Stimulated activated CD4-positive, alpha-beta T cell treated with anti-CD3 and anti-CD28 coated beads, TNF-alpha, amount 100 ng/mL, for 4 hours (primary cell): Measurements from ENCODE around the gene TK2.
"Not testable (repeated sequence)": the region's sequence is repeated elsewhere in the genome, so short reads cannot be mapped to it uniquely, and the experiment has no call there.

Experiments used
- DNase-seq, 3 experiments: peaks; one replicate each; pipeline ENCODE4 v3.0.0-alpha.2; 2020; ENCODE audit warnings: low read depth in 3 of 3

Gene TK2

DNA sequence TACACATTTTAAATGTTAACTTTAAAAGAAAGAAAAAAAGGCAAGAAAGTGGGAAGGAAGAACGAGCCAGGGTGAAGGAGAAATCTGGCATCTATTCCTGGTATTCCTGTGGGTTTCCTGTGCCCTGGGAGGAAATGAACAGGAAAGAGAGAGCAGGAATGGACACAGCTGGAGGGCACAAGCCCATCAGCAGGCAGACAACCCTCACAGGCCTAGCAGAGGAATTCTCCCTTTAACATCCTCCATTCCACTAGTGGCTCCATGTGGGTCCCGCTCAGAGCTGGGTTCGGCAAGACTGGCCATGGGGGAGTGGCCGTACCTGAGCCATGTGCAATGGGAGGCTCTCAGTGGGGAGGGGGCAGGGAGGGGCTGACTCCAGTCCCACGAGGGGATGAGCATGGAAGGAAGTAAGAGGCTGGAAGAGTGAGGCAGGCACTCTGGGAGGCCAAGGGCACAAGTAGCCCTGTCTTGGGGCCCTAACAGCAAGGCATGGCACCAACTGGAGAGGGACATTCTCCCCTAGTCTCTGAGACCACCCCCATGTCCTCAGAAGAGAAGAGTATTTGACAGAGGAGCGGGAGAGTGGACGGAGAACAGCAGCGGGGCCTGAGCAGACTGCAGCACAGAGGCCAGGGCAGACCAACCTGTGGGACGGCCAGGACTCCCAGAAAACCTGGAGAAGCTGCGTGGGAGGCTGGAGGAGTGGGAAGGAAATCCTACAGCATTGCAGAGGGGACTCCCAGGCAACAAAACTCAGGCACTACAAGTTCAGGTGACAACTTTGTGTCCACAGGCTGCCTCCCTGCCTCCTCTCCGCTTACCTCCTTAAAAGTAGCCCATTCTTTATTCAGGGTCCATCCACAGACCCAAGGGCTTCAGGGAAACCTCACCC is 30.2 kb downstream of the TK2 start:
- no peak for DNase-seq

DNA sequence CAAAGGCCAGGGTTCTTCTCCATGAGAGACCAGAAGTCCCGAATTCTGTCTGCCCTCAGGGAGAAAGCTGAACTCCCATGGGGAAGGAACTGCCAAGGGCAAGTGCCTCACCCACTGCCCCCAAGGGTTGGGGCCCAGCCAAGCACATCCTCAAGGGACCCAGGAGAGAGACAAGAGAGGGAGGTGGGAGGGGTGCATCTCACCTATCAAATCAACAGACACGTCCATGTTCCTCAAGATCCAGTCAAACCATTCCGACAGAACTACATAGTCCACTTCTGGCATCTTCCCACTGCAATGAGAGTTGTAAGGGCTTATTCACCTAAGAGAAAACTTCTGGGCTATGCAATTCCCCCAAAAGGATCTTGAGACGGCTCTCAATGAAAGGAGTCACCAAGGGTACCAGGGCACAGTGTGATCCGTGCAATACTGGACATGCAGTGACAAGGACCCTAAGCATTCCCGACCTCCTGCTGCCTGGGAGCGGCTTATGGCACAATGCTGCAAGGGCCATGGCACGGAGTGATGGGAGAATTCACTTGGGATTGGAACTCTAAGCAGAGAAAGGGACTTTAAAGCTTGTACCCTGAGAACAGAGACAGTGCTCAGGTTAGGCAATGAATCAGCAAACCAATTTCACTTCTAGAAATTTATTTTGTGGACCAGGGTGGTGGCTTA is 32.2 kb downstream of the TK2 start:
- no peak for DNase-seq

DNA sequence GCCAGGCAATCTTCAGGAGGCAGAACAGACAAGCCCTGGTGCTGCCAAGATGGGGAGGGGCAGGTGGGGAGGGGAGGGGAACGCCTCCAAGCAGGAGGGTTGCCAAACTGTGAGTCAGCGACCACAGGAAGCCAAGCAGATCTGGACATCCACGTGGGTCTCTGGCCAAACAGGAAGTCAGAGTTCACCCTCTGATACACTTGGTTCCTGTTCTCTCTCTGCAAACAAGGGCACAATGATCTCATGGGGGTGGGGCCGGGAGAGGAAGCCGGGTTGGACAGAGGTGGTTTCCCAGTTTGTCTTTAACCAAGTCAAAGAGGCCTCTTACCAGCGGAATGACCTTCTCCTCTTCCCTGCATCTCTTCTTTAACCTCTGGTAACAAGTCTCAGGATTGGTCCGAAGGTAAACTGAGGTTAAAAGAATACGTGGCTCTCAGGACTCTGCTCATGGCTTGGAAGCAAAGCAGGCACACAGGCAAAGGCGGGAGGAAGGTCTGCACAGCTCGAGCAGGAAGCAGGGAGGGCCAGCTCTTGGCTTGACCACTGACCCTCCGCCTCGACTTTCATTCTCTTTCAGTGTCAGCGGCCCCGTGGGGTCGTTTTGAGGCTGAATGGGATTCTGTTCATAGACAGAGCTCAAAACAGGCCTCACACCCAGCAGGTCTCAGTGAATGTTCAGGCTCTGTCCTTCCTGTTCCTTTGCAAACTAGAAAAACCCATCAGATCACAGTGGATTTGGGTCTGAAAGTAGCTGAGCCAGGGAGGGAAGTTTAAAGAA is 32.9 kb downstream of the TK2 start:
- peak; percentile 31 to 60 (median 44) for DNase-seq

DNA sequence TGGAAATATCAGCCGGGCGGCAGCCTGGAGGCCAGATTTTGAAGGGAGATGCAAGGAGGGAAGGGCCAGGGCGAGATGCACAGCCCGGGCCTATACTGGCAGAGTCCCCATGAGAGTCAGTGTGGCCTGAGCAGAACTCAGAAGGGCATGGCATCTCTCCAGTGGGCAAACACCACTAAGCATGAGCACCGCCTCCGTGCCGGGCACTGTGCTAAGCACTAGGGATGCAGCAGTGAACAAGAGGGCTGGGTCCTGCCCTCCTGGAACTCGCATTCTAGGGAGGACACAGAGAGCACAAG is 33.5 kb downstream of the TK2 start:
- DNase-seq: no peak

DNA sequence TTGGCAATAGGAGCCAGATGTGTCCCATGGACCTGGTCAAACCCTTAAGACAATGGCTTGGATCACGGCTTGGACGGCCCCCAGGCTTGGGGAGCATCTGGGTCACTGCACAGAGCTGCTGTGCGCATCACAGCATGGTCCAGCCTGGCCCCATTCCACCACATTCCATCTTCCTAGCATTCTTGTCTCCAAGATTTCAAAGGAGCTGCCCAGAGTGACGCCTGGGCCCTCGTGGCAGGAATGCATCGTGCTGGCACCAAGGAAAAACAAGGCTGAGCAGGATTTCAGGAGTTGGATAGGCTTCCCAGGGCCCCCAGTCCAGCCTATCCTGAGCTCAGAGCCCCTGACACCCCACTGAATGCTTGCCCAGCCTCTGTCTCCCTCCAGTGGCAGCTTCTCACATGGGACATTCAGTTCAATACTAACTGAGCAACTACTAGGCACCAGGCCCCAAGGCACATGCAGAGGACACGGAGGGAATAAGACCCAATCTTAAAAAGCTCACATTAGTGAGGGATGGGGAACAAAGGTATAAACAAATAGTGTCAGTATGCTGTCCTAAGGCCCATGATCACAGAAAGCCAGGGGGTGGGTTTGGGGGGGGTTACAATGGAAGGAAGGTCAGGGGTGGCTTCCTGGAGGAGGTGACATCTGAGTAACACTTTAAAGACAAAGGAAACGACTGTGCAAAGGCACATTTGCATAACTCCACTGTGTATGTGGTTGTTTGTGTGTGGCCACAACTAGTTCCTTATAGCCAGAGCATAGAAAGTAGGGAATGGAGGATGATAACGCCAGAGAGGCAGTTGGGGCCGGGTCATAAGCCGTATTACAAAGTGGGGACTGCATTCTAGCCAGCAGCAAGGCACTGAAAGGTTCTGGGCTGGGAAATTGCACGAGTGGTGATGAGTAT is 34.1 kb downstream of the TK2 start:
- no peak for DNase-seq

DNA sequence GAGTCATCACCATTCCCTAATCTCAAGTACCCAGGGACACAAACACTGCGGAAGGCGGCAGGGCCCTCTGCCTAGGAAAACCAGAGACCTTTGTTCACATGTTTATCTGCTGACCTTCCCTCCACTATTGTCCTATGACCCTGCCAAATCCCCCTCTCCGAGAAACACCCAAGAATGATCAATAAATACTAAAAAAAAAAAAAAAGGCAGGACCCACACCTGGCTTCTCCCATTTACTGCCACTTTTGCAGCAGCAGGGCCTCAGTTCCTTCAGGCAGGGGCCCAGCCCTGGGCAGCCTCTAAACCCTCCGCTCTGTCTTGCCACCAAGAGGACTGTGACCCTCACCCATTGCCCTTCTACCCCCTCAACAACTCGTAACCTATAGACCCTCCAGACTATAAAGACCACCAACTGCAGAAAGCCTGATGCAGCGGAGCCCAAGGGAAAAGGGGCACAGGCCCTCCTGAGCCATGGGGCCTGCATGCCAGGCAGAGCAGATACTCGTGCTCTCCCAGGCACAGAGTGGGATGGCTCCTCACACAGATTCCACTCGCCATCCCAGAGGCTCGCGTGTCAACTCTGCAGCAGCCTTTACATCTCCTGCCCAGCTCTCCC is 34.8 kb downstream of the TK2 start:
- DNase-seq: not testable (repeated sequence)

DNA sequence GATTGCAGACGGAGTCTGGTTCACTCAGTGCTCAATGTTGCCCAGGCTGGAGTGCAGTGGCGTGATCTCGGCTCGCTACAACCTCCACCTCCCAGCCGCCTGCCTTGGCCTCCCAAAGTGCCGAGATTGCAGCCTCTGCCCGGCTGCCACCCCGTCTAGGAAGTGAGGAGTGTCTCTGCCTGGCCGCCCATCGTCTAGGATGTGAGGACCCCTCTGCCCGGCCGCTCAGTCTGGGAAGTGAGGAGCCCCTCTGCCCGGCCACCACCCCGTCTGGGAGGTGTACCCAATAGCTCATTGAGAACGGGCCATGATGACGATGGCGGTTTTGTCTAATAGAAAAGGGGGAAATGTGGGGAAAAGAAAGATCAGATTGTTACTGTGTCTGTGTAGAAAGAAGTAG is 35.5 kb downstream of the TK2 start:
- DNase-seq: not testable (repeated sequence)

DNA sequence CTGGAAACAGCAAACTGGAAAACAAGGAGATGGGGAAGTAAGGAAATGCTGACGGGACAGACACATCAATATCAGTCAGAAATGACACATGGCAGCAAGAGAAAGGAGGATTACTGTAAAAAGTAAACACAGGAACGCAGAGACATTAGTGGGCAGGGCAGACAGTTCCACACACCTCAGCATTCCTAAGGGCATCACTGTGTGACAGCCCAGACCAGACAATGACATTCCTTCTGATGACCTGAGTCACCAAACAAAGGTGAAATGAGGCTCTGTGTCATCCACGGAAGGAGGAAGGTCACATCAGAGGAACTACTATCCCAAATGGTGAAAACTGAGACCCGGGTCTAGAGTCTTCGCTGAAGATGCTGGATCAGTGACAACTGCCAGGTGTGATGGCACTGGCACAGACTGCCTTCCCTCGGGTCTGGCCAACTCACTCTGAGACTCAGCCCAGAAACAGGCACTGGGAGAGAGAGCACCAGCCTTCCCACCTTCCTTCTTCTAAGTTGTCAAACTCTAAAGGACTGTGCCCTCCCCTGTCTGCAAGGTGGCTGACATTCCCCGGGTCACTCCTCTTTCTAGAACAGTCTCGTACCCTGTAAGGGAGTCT is 36.7 kb downstream of the TK2 start:
- DNase-seq: no peak

DNA sequence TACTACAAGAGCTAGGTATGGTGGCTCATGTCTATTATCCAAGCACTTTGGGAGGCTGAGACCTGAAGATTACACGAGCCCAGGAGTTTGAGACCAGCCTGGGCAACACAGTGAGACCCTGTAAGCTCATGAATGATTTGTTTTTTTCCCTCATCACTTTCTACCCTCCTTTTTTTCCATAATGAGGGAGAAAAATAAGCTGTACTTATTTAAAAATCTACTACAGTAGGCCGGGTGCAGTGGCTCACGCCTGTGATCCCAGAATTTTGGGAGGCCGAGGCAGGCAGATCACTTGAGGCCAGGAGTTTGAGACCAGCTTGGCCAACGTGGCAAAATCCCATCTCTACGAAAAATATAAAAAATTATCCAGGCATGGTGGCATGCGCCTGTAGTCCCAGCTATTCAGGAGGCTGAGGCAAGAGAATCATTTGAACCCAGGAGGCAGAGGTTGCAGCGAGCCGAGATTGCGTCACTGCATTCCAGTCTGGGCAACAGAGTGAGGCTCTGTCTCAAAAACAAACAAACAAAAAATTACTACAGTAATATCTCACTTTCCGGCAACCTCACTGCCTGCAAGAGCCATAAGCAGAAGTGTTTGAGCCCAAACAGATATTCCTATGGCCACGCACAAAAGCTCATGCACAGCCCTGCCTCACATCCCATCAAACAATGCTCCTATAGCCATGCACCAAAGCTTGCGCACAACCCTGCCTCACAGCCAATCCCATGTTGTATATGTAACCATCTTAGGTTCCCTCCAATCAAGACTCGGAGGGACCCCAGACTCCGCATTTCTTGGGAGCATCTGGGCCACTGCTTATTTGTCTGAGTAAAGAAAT is 37.4 kb downstream of the TK2 start:
- DNase-seq: no peak

DNA sequence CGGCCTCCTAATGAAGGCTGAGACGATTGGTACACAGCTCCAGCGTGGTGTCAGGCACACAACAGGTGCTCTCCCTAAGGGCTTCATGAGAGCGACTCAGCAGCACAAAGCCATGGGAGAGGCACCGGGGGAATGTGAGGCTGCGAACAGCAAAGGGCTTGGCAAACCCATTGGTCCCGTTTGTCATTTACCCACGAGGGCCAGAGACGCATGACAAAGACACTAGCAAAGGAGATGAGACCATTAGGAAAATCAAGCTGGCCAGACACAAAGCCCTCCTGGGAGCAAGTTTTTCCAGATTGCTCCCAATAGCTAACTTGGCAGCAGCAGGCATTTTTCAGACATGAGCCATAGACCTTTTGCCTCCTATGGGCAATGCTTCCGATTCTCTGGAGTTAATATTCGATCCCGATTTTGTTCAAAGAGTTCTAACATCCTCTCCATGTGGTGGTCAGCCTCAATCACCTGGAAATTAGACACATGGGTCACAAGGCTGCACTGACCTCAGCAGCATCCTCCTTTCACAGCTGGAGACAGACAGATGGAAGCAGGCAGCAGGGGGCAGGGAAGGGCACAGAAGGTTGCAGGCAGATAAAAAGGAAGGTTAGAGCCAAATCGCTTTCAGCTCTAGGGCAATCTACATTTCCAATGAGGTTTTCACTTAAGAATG is 38.2 kb downstream of the TK2 start:
- DNase-seq: no peak

DNA sequence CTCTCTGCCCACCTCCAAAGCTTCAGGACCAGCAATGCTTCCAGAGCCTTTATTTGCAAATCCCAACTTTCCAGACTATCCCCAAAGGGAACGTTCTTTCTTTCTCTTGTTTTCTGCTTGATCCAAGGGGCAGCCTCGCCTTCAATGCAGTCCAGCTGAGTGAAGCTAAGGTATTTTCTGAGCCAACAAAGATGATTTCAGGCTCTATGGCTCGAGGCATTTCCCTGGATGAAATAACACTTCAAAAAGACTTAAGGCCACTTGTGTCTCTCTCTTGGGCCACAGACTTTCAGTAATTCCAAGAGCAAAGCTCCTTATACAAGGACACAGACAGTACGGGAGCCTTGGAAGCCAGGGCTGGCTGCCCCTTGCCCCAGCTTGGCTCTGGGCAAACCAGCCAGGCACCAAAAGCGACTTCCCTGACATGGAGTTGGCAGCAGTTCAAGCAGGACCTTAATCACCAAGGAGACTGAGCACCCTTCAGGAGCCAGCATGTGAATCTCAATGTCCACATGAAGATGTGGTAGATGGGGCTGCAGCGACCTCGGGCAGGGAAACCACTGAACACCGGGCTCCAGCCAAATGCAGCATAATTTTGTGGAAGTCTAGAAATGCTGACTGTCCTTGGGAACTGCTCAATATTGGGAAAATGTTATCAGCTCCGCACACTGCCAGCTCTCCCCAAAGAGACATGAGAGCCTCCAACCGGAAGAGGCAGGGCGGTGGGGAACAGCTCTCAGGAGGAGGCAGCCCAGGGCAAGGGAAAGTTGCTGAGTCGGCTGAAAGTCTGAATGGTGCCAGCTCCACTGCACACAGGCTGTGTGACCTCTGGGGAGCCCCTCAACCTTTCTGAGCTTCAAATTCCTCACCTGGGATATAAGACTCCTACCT is 39.0 kb downstream of the TK2 start:
- DNase-seq: no peak

DNA sequence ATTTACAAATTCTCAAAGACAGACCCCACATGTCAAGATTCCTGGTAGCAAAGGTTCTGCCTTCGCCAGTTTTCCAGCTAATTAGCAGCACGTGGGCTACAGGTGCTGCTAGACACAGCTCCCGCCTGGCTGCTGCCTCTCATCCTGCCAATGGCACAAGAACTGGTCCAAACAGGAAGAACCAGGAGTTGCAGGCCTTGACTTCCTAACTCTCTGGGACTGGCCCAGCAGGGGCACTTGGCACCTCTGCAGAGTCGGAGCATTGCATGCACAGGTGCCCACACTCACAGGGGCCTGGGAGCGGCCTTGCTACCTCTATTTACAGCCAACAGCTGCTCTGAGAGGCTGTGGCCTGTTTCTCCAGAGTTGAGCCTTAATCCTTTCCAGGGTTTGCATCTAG is 39.6 kb downstream of the TK2 start:
- DNase-seq: no peak

DNA sequence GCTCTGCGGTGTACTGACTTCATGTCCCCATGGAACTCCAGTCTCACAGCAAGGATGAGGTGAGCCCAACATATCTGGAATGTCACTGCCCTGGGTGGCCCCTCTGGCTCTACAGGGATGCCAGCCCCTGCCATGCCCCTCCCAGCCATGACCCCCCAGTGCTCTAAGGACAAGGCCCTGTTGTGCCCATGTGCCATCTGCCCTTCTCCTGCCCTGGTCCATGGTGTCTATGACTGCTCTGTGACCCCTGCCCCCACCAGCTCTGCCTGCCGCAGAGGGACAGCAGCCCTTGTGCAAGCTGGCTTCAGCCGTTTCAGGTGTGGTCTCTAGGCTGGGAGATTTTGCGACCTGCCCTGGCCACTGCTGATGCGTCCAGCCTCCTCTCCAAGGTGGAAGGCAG is 40.3 kb downstream of the TK2 start:
- no peak for DNase-seq

DNA sequence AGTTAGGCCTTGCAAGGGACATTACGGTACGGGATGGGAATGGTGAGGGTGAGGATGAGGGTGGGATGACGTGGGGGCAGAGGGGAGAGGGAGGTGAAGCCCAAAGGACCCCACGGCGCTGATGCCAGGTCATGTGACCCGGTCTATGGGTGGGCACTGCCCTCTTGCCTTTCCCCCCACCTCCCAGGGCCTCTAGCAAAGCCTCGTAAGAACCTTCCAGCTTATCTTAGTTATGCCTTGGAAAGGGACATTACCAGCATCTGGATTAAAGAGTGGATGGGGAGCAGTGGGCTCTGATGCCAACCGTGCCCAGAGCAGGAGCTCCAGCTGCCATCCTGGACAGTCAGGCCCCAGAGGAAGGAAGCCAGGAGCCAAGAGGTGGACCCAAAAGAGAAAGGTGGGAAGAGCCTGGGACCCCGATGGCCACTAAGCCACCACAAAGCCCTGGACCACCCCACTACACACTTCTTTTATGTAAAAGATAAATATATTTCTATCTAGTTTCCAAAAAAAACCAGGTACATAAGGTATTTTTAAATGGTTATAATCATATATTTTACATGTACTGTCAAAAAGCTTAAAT is 40.9 kb downstream of the TK2 start:
- DNase-seq: no peak

DNA sequence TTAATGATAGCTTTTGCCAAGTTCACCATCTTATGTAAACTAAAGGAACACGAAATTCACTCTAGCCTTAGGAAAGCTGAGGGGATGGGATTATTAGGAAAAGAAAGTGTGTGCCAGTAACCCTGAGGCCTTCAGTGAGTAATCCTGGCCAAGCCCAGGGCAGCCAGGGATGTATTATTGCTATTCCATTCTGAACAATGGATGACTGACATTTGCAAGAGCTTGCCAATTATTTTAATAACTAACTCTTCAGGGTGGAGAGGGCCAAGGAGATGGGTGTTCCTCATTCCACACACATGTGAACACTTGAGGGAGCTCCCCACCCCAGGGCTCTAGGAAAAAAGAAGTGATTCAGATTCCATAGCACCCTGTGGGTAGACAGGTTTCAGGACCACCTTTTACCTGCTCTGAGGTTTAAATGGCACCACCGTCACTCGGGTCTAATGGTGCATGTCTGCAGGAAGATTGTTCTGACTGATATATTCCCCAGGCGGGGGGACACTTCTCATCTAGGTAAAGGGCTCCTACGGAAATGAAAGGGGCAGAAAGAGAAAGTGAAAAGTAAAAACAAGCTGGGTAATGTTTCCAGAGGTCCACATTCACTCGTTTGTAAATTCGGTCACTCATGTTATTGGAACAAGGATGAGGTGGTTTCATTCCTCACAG is 41.5 kb downstream of the TK2 start:
- no peak for DNase-seq

DNA sequence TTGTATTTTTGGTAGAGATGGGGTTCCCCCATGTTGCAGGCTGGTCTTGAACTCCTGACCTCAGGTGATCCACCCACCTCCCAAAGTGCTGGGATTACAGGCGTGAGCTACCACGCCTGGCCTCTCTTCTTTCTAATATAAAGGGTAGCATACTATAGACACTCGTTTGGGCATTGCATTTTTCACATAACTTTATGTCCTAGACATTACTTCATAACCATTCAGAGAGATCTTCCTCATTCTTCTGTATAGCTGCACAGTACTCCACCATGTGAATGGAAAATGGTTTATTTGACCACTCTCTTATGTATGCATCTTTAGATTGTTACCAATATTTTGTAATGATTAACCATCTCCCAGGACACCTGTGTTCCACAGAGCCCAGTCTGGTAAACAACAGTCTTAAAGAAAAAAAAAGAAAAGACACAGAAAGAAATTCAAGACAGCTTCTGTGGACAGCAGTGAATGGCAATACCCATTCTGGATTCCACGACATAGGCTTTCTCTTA is 42.1 kb downstream of the TK2 start:
- DNase-seq: no peak

DNA sequence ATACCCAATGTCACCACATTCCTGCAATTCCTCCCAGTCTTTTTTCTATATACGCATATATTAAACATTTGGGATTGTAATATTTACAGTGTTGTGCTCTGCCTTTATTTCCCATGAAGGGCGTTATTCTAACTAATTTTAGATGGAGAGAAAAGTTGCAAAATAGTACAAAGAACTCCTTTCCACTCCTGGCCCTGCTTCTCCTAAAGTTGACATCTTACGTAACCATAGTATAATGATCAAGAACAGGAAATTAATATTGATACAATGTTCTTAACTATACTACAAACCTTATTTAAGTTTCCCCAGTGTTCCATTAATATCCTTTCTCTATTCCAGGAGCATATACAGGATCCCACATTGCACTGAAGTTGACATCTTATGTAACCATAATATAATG is 46.3 kb downstream of the TK2 start:
- DNase-seq: no peak
